IPS-18c (cell line): Measurements from ENCODE around the gene TEX9.
"Not testable (repeated sequence)": the region's sequence is repeated elsewhere in the genome, so short reads cannot be mapped to it uniquely, and the experiment has no call there.

ENCODE experiments used
- H3K4me3 ChIP-seq: 2 replicates; pipeline ENCODE4 v1.7.0; 2013; ENCODE audit warnings: low read depth, mild to moderate bottlenecking, low read length, moderate library complexity; ENCODE audit not compliant: insufficient read depth
- H3K9me3 ChIP-seq: one replicate; pipeline ENCODE4 v1.6.1; 2013; ENCODE audit warnings: mild to moderate bottlenecking, low read length, moderate library complexity; ENCODE audit not compliant: control insufficient read depth, insufficient read depth

Gene TEX9

DNA sequence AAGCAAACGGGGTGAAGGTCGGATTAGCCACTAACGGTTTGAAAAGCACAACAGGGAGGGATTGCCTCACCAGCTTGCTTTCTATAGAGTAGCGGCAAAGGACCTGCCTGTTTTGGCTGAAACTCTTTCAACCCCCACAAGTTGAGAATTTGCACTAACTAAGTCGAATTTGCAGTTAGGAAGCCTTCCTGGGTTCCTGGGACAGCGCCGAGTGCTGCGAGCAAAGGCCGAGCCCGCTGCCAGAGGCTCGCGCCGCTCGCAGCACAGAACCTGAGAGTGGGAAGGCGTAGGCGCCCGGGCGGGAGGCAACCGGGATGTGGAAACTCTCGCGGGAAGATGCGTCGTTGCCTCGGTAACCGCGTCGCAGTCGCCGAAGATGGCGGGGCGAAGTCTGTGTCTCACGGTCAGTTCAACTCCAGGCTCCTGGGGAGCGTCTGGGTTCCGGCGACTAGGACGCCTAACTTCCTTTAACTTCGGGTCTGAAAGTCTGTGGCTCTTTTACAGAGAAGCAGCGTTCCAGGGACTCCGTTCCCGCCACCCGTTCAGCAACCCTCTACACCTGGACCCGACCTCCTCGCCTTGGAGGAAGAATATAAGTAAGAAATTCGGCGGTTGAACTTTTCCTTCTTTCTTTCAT is at the start of gene TEX9:
Gene TEX9, plus strand, starts transcription at position 352 of the 637 bp plus-strand sequence. Its CDS starts 25 bp downstream, at position 377.
- H3K9me3 ChIP-seq = no peaks in the 10 kb centered on the region
- H3K4me3 ChIP-seq = peak within 1 kb of the TSS; percentile 79

DNA sequence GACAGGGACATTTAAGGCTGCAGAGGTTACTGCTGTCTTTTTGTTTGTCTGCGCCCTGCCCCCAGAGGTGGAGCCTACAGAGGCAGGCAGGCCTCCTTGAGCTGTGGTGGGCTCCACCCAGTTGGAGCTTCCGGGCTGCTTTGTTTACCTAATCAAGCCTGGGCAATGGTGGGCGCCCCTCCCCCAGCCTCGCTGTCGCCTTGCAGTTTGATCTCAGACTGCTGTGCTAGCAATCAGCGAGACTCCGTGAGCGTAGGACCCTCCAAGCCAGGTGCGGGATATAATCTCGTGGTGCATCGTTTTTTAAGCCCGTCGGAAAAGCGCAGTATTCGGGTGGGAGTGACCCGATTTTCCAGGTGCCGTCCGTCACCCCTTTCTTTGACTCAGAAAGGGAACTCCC is 48.7 kb upstream of the TEX9 start:
- H3K4me3 ChIP-seq, H3K9me3 ChIP-seq: not testable (repeated sequence)

DNA sequence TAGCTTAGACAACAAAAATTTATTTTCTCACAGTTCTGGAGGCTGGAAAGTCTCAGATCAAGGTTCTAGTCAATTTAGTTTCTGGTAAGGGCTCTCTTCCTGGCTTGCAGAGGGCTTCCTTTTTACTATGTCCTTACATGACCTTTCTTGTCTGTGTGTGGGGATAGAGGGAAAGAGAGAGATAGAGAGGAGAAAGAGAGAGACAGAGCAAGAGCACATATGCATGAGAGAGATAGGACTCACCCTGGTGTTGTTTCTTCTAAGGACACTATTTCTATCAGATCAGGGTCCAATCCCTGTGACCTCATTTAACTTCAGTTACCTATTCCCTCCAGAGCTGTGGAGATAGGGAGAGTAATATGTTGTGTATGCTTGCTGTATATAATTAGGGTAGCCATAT is 44.9 kb upstream of the TEX9 start:
- peaks cover 2% of the 10 kb centered on the region for H3K9me3 ChIP-seq
- no peak overlapping the region for H3K4me3 ChIP-seq

DNA sequence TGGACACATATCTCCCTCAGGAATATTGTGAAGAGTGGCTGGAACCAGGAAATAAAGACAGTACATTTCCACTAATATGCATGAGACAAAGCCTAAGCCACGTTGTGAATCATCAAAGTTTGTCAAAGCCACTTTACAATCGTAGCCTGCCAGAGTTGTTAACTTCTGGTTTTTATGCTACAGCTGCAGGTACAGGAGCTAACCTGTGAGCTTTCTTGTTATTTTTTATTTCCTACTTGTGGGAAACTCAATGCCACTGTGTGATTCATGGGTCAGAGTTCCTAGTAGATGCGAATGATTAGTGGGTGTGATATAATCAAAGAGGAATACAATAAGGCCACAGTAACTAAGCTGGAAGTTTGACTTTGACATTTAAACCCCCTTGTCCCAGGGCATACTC is 44.4 kb upstream of the TEX9 start:
- Histone ChIP-seq H3K9me3 (peaks cover 2% of the 10 kb centered on the region), H3K4me3 (no peak overlapping the region)

DNA sequence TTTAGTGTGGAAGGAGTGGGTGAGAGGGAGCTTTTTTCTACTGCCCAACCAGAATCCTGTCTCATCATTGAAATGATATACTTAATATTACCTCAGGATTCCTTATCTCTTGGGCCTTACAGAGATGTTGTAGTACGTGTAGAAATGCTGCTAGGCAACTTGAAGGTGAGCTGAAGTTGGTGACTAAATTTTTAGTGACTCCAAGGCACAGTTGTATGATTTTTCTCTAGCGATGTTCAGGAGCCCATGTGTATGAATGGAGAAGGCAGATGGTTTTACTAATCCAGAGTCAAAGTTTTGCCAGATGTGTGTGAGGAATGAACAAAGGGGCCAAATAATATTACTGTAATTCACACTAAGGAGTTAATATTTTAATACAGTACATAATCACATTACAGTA is 42.8 kb upstream of the TEX9 start:
- H3K9me3 ChIP-seq = no peaks in the 10 kb centered on the region
- H3K4me3 ChIP-seq = no peak overlapping the region

DNA sequence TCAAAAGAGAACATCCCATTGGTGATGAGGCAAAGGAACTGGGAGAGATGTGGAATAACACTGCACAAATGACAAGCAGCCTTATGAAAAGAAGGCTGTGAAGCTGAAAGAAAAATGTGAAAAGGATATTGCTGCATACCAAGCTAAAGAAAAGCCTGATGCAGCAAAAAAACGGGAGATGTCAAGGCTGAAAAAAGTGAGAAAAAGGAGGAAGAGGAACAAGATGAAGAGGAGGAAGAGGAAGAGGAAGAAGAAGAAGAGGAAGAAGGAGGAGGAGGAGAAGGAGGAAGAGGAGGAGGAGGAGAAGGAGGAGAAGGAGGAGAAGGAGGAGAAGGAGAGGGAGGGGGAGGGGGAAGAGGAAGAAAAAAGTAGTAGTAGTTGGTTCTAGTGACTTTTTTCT is 41.8 kb upstream of the TEX9 start:
- H3K4me3 ChIP-seq = no peak overlapping the region

DNA sequence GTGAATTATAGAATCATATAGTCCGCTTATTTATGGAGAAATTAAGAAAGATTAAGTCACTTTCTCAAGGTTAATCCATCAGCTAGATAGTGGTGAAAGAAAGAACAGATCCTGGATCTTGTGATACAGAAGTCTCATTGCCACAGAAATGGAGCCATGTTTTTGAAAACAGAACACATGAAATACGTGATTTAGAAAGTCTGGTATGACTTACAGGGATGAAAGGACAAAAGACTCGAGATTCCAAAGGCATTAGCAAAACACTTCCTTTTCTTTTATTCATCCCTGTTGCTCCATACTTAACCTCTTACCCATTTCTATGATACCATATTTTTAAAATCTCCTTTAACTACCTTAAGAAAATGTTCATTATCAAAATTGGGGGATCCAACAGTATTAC is 40.0 kb upstream of the TEX9 start:
- H3K4me3 ChIP-seq = no peak overlapping the region
- H3K9me3 ChIP-seq = no peaks in the 10 kb centered on the region

More for the DNA sequence above, 41.8 kb upstream of the TEX9 start:
- H3K9me3 ChIP-seq = no peaks in the 10 kb centered on the region

DNA sequence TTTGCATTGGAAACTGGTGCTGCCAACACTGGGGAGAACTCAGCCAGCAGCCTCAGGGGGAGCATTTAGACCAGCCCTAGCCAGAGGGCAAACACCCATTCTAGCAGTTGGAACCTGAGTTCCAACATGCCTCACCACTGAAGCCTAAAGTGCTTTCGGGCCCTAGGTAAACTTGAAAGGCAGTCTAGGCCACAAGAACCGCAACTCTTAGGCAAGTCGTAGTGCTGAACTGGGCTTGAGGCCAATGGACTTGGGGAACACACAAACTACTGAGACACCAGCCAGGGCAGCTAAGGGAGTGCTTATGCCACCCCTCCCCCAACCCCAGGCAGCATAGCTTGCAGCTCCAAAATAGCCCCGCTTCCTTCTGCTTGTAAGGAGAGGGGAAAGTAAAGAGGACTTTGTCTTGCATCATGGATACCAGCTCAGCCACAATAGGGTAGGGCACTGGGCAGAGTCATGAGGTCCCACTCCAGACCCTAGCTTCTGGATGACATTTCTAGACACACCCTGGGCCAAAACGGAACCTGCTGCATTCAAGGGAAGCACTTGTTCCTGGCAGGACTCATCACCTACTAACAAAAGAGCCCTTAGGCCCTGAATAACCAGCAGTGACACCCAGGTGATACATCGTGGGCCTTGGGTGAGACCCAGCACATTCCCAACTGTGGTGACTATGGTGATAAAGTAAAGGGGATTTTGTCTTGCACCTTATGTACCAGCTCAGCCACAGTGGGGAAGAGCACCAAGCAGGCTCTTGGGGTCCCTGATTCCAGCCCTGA is 37.3 kb upstream of the TEX9 start:
- no peaks in the 10 kb centered on the region for H3K9me3 ChIP-seq
- H3K4me3 ChIP-seq = no peak overlapping the region

DNA sequence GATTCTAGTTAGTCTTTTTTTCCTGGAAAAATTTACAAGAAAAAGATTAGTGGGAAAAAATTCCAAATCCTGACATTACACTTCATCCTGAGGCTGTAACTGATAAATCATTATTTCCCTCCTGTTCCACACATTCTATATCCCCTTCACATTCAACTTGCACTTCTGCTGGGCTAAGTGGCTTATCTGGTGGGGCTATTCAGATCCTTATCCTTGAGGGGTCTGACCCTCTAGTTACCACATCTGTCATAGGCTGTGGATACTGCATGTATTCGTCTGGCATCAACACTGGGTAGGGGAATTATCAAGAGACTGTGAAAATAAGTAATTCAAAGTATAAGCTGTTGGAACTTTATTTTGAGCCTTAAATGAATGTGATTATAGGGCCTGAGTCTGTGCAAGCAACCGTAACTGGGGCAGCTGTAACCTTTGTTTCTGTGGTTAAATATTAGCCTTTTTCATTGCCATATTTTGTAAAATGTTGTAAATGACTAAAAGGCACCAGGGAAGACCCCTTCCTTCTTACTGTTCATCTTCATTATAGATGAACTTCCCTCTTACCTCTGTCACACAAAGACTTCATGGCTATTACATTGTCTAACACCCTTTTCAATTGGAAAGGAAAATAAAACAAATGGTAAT is 28.0 kb upstream of the TEX9 start:
- Histone ChIP-seq H3K9me3 (no peaks in the 10 kb centered on the region), H3K4me3 (no peak overlapping the region)

DNA sequence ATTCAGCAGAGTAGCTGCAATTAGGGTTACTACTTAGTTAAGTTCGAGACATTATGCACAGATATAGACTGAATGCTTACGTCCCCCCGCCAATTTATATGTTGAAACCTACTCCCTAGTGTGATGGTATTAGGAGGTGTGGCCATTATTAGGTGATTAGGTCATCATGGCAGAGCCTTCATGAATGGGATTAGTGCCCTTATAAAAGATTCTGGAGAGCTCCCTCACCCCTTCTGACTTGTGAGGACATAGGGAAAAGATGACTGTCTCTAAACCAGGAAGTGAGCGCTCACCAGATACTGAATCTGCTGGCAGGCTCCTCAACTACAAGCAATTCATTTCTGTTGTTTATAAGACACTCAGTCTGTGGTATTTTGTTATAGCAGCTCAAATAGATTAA is 25.6 kb upstream of the TEX9 start:
- no peaks in the 10 kb centered on the region for H3K9me3 ChIP-seq
- no peak overlapping the region for H3K4me3 ChIP-seq

DNA sequence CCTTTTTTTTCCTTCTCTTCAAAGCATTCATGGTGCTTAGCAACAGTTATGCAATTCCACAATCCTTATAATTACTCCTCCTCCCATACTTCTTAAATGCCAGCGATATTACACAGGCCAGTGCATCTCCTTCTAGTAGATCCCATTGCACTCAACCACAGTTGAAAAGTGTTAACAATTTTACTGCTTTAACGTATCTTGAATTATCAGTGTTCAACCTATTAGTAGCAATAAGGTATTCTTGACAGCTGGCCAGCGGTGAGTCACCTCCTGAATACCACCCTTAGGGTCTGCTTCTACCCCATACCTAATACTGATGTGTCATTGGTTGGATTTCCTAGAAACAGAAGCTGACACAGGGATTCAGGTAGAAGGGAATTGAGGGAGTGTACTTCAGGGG is 24.0 kb upstream of the TEX9 start:
- Histone ChIP-seq H3K9me3 (no peaks in the 10 kb centered on the region), H3K4me3 (no peak overlapping the region)

DNA sequence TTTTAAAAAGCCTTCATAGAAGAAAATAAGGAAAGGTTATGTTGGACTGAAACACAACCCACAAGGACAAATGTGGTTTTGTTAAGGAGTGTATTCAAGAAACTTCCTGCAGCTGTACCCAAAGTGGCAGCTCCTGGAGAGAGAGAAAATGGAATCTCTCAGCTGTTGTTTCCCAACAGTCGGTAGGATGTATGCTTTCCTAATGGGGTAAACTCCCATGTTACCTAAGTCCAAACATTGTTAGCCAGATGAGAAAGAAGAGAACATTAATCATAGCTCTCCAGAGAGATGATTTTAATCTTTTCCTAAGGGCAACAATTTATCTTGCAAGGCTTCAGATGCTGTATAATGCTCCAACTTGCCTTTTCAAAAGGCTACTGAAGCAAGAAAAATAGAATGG is 22.6 kb upstream of the TEX9 start:
- no peaks in the 10 kb centered on the region for H3K9me3 ChIP-seq
- no peak overlapping the region for H3K4me3 ChIP-seq

DNA sequence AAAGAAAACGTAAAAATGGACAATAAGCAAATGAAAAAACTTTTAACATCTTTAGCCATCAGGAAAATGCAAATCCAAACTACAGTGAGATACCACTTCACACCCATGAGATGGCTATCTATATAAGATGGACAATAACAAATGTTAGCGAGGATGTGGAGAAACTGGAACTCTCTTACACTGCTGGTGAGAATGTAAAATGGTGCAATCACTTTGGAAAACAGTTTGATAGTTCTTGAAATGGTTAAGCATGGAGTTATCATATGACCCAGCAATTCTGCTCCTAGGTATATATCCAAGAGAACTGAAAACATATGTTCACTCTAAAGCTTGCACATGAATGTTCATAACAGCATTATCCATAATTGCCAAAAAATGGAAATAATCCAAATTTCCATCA is 21.3 kb upstream of the TEX9 start:
- H3K4me3 ChIP-seq = no peak overlapping the region
- H3K9me3 ChIP-seq = no peaks in the 10 kb centered on the region

DNA sequence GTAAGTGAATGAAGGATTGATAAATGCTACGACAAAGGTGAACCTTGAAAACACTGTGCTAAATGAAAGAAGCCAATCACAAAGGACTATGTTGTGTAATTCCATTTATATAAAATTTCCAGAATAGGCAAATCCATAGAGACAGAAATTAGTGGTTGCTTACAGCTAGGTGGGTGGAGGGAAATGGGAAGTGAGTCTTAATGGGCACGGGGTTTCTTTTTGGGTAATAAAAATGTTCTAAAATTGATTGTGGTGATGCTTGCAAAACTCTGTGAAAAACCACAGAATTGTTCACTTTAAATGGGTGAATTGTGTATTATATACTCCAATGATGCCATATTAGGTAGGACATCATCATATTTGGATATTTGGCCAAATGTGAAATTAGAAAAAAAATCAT is 20.9 kb upstream of the TEX9 start:
- H3K4me3 ChIP-seq = no peak overlapping the region
- H3K9me3 ChIP-seq = no peaks in the 10 kb centered on the region

DNA sequence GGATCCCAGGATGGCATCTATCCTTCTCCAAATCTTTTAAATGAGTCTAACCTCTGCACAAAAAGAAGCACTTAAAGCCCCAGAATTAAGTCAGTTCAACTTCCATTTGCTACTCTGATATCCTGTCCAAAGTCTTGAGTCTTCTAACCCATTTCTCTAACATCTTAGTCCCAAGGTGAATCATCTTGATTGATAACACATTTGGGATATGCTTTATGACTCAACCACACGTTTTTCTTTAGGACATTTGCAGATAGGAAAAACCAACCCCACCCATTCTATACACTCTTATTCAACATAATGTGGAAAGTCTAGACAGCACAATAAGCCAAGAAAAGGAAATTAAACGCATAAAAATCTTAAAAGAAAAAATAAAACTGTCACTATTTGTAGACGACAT is 18.8 kb upstream of the TEX9 start:
- H3K9me3 ChIP-seq = no peaks in the 10 kb centered on the region
- H3K4me3 ChIP-seq = no peak overlapping the region

DNA sequence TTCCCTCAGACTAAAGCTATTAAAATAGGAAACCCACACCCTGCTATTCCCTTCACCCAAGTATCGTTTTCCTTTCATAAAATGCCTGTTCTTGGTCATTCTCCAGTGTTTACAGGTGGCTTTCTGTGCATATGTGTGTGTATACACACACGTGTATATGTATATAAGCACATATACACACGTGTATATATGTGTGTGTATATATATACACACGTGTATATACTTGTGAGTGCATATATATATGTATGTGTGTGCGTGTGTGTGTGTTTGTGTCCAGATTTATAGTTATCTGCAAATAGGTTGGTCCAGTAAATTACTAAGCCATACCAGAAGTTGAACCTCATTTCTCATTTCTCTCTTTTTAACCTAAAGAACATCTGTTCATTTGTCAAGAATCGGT is 15.7 kb upstream of the TEX9 start:
- H3K9me3 ChIP-seq = no peaks in the 10 kb centered on the region
- H3K4me3 ChIP-seq = no peak overlapping the region

DNA sequence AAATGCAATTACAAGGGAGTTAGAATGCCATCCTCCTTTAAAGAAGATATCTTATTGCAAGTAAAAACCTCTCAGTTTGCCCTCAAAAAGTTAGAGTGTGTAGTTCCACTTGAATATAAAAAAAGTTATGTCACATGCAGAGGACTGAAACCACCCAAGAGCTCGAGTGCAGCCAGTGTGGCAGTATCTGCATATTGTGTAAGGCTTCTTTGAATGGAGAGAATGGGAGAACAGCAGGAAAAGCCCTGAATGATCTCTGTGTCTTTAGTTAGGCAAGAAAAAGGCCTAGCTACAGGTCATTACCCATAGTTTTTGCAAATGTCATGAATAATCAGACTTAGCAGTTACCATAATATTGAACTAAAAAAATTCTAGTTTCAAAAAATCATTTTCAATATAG is 13.9 kb upstream of the TEX9 start:
- Histone ChIP-seq H3K9me3 (no peaks in the 10 kb centered on the region), H3K4me3 (no peak overlapping the region)

DNA sequence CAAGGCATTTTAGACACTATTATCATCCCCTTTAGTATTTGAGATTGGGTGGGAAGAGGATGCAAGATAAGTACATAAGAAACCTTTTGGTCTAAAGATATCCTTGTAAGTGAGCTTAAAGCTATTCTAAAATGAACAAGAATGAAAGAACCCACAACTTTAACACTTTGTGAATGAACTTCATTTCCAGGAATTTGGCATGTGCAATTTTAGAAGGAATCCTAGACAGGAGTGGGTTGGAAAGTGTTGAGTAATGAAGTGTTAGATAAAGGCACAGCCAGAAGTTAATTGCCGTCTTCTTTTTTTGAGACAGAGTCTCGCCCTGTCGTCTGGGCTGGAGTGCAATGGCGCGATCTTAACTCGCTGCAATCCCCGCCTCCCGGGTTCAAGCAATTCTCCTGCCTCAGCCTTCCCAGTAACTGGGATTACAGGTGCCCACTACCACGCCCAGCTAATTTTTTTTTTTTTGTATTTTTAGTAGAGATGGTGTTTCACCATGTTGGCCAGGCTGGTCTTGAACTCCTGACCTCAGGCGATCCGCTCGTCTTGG is 13.2 kb upstream of the TEX9 start:
- no peak overlapping the region for H3K4me3 ChIP-seq

More for the DNA sequence above, 13.2 kb upstream of the TEX9 start:
- no peaks in the 10 kb centered on the region for H3K9me3 ChIP-seq
